ENCODE data around the gene PDE9A. TPM values are rescaled to one million over a fixed set of nuclear protein-coding genes. Genes with fewer than 3 reads are reported as not detected.

Gene PDE9A
- total and polyA plus RNA-seq, 2 experiments from 2014 or later = 26.5 to 31.1 TPM

- no peaks in the 10 kb centered on the region; the same call in 2 of the 3 replicates for H3K4me1 Mint-ChIP-seq
- Histone ChIP-seq H3K27me3 (ENCODE audit: insufficient read depth) (no peaks in the 10 kb centered on the region), H3K9me2 (ENCODE audit: insufficient read depth) (no peaks in the 10 kb centered on the region), H3K4me3 (no peak overlapping the region), H3K27ac (ENCODE audit: low read depth) (no peak overlapping the region), H3K4me2 (no peak overlapping the region), H2AFZ (no peak overlapping the region), H3K36me3 (ENCODE audit: insufficient read depth) (no peaks in the 10 kb centered on the region), H3K79me2 (replicated peaks; ENCODE audit: insufficient read depth) (no peaks in the 10 kb centered on the region), H3K4me1 (ENCODE audit: insufficient read depth) (no peaks in the 10 kb centered on the region), H4K20me1 (replicated peaks; ENCODE audit: insufficient read depth) (no peaks in the 10 kb centered on the region), H3F3A (replicated peaks; ENCODE audit: low read depth) (0 out of 2 replicates have a peak, but pooled peaks cover 7% of the 10 kb centered on the region)
- TF ChIP-seq EZH2phosphoT487 (IDR thresholded peaks at IDR 0.05; ENCODE audit: unreplicated experiment) (no peak), ZNF331 (CRISPR knock-in tag; IDR thresholded peaks at IDR 0.05; ENCODE audit: low read depth) (no peak), REST (IDR thresholded peaks at IDR 0.05; ENCODE audit: unreplicated experiment) (no peak), POLR2AphosphoS5 (IDR thresholded peaks at IDR 0.05; ENCODE audit: low read depth) (no peak), CREB1 (CRISPR knock-in tag; IDR thresholded peaks at IDR 0.05; ENCODE audit: low read depth) (no peak), JUNB (IDR thresholded peaks at IDR 0.05; ENCODE audit: unreplicated experiment) (no peak), ZNF462 (CRISPR knock-in tag; IDR thresholded peaks at IDR 0.05) (no peak), CTCF (conservative IDR thresholded peaks at IDR 0.05; ENCODE audit: low read depth in 2 of 2) (no peak), STAT1 (IDR thresholded peaks at IDR 0.05; ENCODE audit: unreplicated experiment) (no peak), NANOG (IDR thresholded peaks at IDR 0.05; ENCODE audit: borderline replicate concordance) (no peak), ZNF114 (CRISPR knock-in tag; IDR thresholded peaks at IDR 0.05) (no peak), EZH2 (IDR thresholded peaks at IDR 0.05; ENCODE audit: low read depth, unreplicated experiment) (no peak), ETS1 (IDR thresholded peaks at IDR 0.05) (no peak)
- H3K9me3 Mint-ChIP-seq = no peaks in the 10 kb centered on the region
- H3K27ac Mint-ChIP-seq = no peak overlapping the region
- peaks cover 47% of the 10 kb centered on the region for H3K36me3 Mint-ChIP-seq (ENCODE audit: low read depth)
- ATAC-seq (no peak), DNase-seq (ENCODE audit: low spot score) (no peak)
- no peak overlapping the region for H3K4me3 Mint-ChIP-seq
- peaks cover 2% of the 10 kb centered on the region for H3K27me3 Mint-ChIP-seq (ENCODE audit: insufficient read depth, low read depth, poor library complexity)
Measured at GRCh38 chr21:42764443-42764760, 111.0 kb downstream of the PDE9A start.
